Fibroblast of mammary gland (primary cell): ENCODE data around the gene C4BPB.

Experiments used
- DNase-seq: peaks from one replicate; pipeline ENCODE4 v3.0.0-alpha.2; 2010; ENCODE audit warnings: low read depth
- H3K4me3 ChIP-seq: 2 replicates; pipeline ENCODE4 v1.5.1; 2011; ENCODE audit warnings: low read depth, mild to moderate bottlenecking, low read length, moderate library complexity; ENCODE audit not compliant: control insufficient read depth
- CTCF ChIP-seq: conservative IDR thresholded peaks from 2 replicates; pipeline ENCODE4 v1.5.1; 2011; ENCODE audit warnings: low read depth, low read length, inconsistent platforms; ENCODE audit not compliant: control insufficient read depth, insufficient read depth

The C4BPB gene

GRCh38 chr1:207130252-207131036 lies 41.8 kb downstream of the C4BPB start:
- H3K4me3 ChIP-seq = no peak overlapping the region

GRCh38 chr1:207131163-207131562 lies 42.5 kb downstream of the C4BPB start:
- no peak overlapping the region for H3K4me3 ChIP-seq
- no peak for DNase-seq
- no peak for TF ChIP-seq CTCF

More at GRCh38 chr1:207130252-207131036, 41.8 kb downstream of the C4BPB start:
- no peak for DNase-seq
- TF ChIP-seq CTCF = no peak

- no peak for DNase-seq
- no peak for TF ChIP-seq CTCF
- no peak overlapping the region for H3K4me3 ChIP-seq
Measured at GRCh38 chr1:207134581-207134980, 45.9 kb downstream of the C4BPB start.

GRCh38 chr1:207139616-207140015 lies 51.0 kb downstream of the C4BPB start:
- no peak for DNase-seq
- no peak overlapping the region for H3K4me3 ChIP-seq
- no peak for TF ChIP-seq CTCF

GRCh38 chr1:207140536-207140935 lies 51.9 kb downstream of the C4BPB start:
- no peak for DNase-seq
- H3K4me3 ChIP-seq = no peak overlapping the region
- no peak for TF ChIP-seq CTCF

GRCh38 chr1:207145401-207146058 lies 56.9 kb downstream of the C4BPB start:
- no peak for TF ChIP-seq CTCF
- DNase-seq = no peak
- no peak overlapping the region for H3K4me3 ChIP-seq
